ENCODE measurements around the gene OR7A10.

DNA sequence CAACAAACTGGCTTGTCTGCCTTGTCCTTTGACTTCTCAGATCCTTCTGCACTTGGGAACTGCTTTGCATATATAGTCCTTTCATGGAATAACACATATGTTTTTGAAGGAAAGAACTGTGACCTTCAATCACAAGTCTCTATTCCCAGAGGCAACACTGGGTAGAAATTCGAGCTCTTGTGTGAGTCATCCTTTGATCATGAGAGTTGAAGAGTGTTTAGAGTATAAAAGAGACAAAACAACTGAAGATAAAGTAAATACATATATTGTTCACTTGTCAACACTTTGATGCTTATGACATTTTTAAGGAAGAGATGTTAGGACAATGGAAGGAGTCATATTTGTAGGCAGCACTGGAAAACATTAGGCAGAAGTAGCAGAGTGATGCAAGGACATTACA is 8.5 kb downstream of the OR7A10 start:
- TF ChIP-seq, protein P1, sequence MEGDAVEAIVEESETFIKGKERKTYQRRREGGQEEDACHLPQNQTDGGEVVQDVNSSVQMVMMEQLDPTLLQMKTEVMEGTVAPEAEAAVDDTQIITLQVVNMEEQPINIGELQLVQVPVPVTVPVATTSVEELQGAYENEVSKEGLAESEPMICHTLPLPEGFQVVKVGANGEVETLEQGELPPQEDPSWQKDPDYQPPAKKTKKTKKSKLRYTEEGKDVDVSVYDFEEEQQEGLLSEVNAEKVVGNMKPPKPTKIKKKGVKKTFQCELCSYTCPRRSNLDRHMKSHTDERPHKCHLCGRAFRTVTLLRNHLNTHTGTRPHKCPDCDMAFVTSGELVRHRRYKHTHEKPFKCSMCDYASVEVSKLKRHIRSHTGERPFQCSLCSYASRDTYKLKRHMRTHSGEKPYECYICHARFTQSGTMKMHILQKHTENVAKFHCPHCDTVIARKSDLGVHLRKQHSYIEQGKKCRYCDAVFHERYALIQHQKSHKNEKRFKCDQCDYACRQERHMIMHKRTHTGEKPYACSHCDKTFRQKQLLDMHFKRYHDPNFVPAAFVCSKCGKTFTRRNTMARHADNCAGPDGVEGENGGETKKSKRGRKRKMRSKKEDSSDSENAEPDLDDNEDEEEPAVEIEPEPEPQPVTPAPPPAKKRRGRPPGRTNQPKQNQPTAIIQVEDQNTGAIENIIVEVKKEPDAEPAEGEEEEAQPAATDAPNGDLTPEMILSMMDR (IDR thresholded peaks at IDR 0.05), result no peak
- TF ChIP-seq POLR2A (IDR thresholded peaks at IDR 0.05), result no peak
